GM20000 (cell line): ENCODE measurements around the gene TSPEAR.

Experiments
- DNase-seq: peaks from one replicate; pipeline ENCODE4 v3.0.0; 2012; ENCODE audit warnings: low spot score
- CTCF ChIP-seq: IDR thresholded peaks from 2 replicates; pipeline ENCODE4 v1.5.1; 2012; ENCODE audit warnings: mild to moderate bottlenecking, control low read depth; ENCODE audit errors: extremely low read depth, missing control alignments

Gene TSPEAR

GRCh38 chr21:44749759-44750674 is 38.6 kb upstream of the TSPEAR start:
- TF ChIP-seq CTCF = no peak
- DNase-seq = no peak

GRCh38 chr21:44749116-44749758 is 37.9 kb upstream of the TSPEAR start:
- no peak for TF ChIP-seq CTCF
- DNase-seq = no peak

GRCh38 chr21:44748621-44749020 is 37.2 kb upstream of the TSPEAR start:
- no peak for TF ChIP-seq CTCF
- DNase-seq = no peak

GRCh38 chr21:44742418-44743153 is 31.2 kb upstream of the TSPEAR start:
- no peak for TF ChIP-seq CTCF
- no peak for DNase-seq

GRCh38 chr21:44741921-44742320 is 30.5 kb upstream of the TSPEAR start:
- no peak for TF ChIP-seq CTCF

GRCh38 chr21:44740742-44741141 is 29.4 kb upstream of the TSPEAR start:
- no peak for DNase-seq
- TF ChIP-seq CTCF = no peak

More at GRCh38 chr21:44741921-44742320, 30.5 kb upstream of the TSPEAR start:
- no peak for DNase-seq
